Neural cell (in vitro differentiated cells): ENCODE measurements around the gene TCEAL8. TPM values are rescaled to one million over a fixed set of nuclear protein-coding genes. Genes with fewer than 3 reads are reported as not detected.

Experiments
- H2AFZ ChIP-seq: fragments of 200-600, 300-800 bp; sonication (generic), shearing (Covaris generic); 2 replicates; pipeline ENCODE4 v1.6.0; 2014; ENCODE audit warnings: low read depth, mild to moderate bottlenecking, antibody characterized with exemption, low read length, moderate library complexity
- H3F3A ChIP-seq: fragments of 200-600 bp; shearing (Covaris generic); 2 replicates; pipeline ENCODE4 v1.6.1; 2016; ENCODE audit warnings: mild to moderate bottlenecking, moderate library complexity, mixed read lengths, antibody characterized with exemption, low read length; ENCODE audit not compliant: insufficient read depth, poor library complexity, severe bottlenecking
- H3K27ac ChIP-seq: fragments of 200-600, 300-800 bp; sonication (generic), shearing (Covaris generic); 2 replicates; pipeline ENCODE4 v1.5.1; 2014; ENCODE audit warnings: mild to moderate bottlenecking, low read length, moderate library complexity
- H3K27me3 ChIP-seq: fragments of 300-800, 200-600 bp; sonication (generic), shearing (Covaris generic); 2 replicates; pipeline ENCODE4 v1.6.0; 2014; ENCODE audit warnings: mild to moderate bottlenecking, low read depth, low read length, moderate library complexity; ENCODE audit not compliant: insufficient read depth
- H3K36me3 ChIP-seq: fragments of 300-800, 200-600 bp; sonication (generic), shearing (Covaris generic); 2 replicates; pipeline ENCODE4 v1.5.1; 2014; ENCODE audit warnings: mild to moderate bottlenecking, antibody characterized with exemption, low read length, moderate library complexity; ENCODE audit not compliant: insufficient read depth
- H3K4me2 ChIP-seq: fragments of 300-800, 200-600 bp; sonication (generic), shearing (Covaris generic); 2 replicates; pipeline ENCODE4 v1.6.0; 2014; ENCODE audit warnings: mild to moderate bottlenecking, low read length
- H3K4me3 ChIP-seq: fragments of 300-800, 200-600 bp; sonication (generic), shearing (Covaris generic); 2 replicates; pipeline ENCODE4 v1.5.1; 2014; ENCODE audit warnings: mild to moderate bottlenecking, low read length, moderate library complexity
- H3K79me2 ChIP-seq: fragments of 200-600 bp; shearing (Covaris generic); replicated peaks from 2 replicates; pipeline ENCODE4 v1.6.0; 2014; ENCODE audit warnings: mild to moderate bottlenecking, low read length, moderate library complexity; ENCODE audit not compliant: insufficient read depth
- H3K9ac ChIP-seq: fragments of 300-800, 200-600 bp; sonication (generic), shearing (Covaris generic); 2 replicates; pipeline ENCODE4 v1.6.1; 2016; ENCODE audit warnings: mild to moderate bottlenecking, low read length, mixed read lengths
- H3K9me2 ChIP-seq: fragments of 200-600 bp; shearing (Covaris generic); 2 replicates; pipeline ENCODE4 v1.6.1; 2016; ENCODE audit warnings: mild to moderate bottlenecking, low read length, mixed read lengths; ENCODE audit not compliant: insufficient read depth
- H3K9me3 ChIP-seq: fragments of 200-600, 300-800 bp; sonication (generic), shearing (Covaris generic); 2 replicates; pipeline ENCODE4 v1.6.1; 2016; ENCODE audit warnings: mild to moderate bottlenecking, mixed run types, low read length, moderate library complexity, mixed read lengths
- H4K20me1 ChIP-seq: fragments of 200-600 bp; shearing (Covaris generic); 2 replicates; pipeline ENCODE4 v1.6.1; 2016; ENCODE audit warnings: mild to moderate bottlenecking, mixed run types; ENCODE audit not compliant: insufficient read depth
- CTCF ChIP-seq: fragments of 450-650 bp; IDR thresholded peaks from 2 replicates; pipeline ENCODE4 v1.5.1; 2014; ENCODE audit warnings: antibody characterized with exemption, mild to moderate bottlenecking, moderate library complexity; ENCODE audit not compliant: poor library complexity, severe bottlenecking
- EP300 ChIP-seq: fragments of 450-650 bp; conservative IDR thresholded peaks from 2 replicates; pipeline ENCODE4 v1.6.1; 2014; ENCODE audit warnings: antibody characterized with exemption, mild to moderate bottlenecking, moderate library complexity; ENCODE audit not compliant: poor library complexity, severe bottlenecking
- EZH2 ChIP-seq: fragments of 200-600, 300-800 bp; shearing (Covaris generic), sonication (generic); IDR thresholded peaks from 2 replicates; pipeline ENCODE4 v1.6.1; 2014; ENCODE audit warnings: antibody characterized with exemption, low read length, borderline replicate concordance, mild to moderate bottlenecking; ENCODE audit not compliant: insufficient read depth, poor library complexity, severe bottlenecking
- MXI1 ChIP-seq: fragments of 450-650 bp; conservative IDR thresholded peaks from 2 replicates; pipeline ENCODE4 v1.6.1; 2014; ENCODE audit warnings: antibody characterized with exemption, mild to moderate bottlenecking; ENCODE audit not compliant: poor library complexity, severe bottlenecking
- POLR2AphosphoS5 ChIP-seq: IDR thresholded peaks from 2 replicates; pipeline ENCODE4 v1.6.1; 2012
- RAD21 ChIP-seq: fragments of 450-650 bp; conservative IDR thresholded peaks from 2 replicates; pipeline ENCODE4 v1.6.1; 2014; ENCODE audit warnings: antibody characterized with exemption, mild to moderate bottlenecking, moderate library complexity
- REST ChIP-seq: IDR thresholded peaks from 2 replicates; pipeline ENCODE4 v1.6.1; 2012; ENCODE audit warnings: borderline replicate concordance
- SMC3 ChIP-seq: fragments of 450-650 bp; conservative IDR thresholded peaks from 2 replicates; pipeline ENCODE4 v1.6.1; 2014; ENCODE audit warnings: antibody characterized with exemption, mild to moderate bottlenecking, moderate library complexity; ENCODE audit not compliant: poor library complexity
- TAF1 ChIP-seq: IDR thresholded peaks from 2 replicates; pipeline ENCODE4 v1.6.1; 2012; ENCODE audit warnings: low read depth
- polyA plus RNA-seq: library from polyadenylated mRNA; depleted of rRNA; stranded (reverse); fragments of >200 nt; gene quantifications from 2 replicates; pipeline ENCODE4 v1.2.3, GENCODE V29; 2014

Gene TCEAL8
- polyA plus RNA-seq, 1 donor from 2014 or later, result 167 TPM

GRCh38 chrX:103256651-103257050 is 1.7 kb upstream of the TCEAL8 start:
- Histone ChIP-seq H4K20me1 (no peaks in the 10 kb centered on the region), H3K36me3 (no peaks in the 10 kb centered on the region), H3K27ac (no peak overlapping the region), H3K9me3 (no peaks in the 10 kb centered on the region), H3K9me2 (no peaks in the 10 kb centered on the region), H3K79me2 (no peaks in the 10 kb centered on the region), H3K4me2 (no peak overlapping the region), H3K4me3 (no peak overlapping the region), H3F3A (no peaks in the 10 kb centered on the region), H2AFZ (no peak overlapping the region), H3K9ac (no peak overlapping the region), H3K27me3 (no peaks in the 10 kb centered on the region)
- TF ChIP-seq EZH2, result no peak
- TF ChIP-seq CTCF, result no peak
- no peak for TF ChIP-seq TAF1
- no peak for TF ChIP-seq REST
- TF ChIP-seq MXI1, result no peak
- no peak for TF ChIP-seq EP300

- H3K27ac ChIP-seq, result peak overlapping the region; percentile 97
- peak overlapping the region; percentile 93 for H3K9ac ChIP-seq
- H3K9me3 ChIP-seq, result no peaks in the 10 kb centered on the region
- H4K20me1 ChIP-seq, result no peaks in the 10 kb centered on the region
- peak overlapping the region; percentile 40 for H2AFZ ChIP-seq
- H3K9me2 ChIP-seq, result no peaks in the 10 kb centered on the region
- H3K4me3 ChIP-seq, result peak overlapping the region; percentile 75
- peak overlapping the region; percentile 82 for H3K4me2 ChIP-seq
- no peaks in the 10 kb centered on the region for H3K36me3 ChIP-seq
- no peaks in the 10 kb centered on the region for H3K79me2 ChIP-seq
- no peak for TF ChIP-seq CTCF
- peak; percentile 38 for TF ChIP-seq POLR2AphosphoS5
- no peak for TF ChIP-seq REST
- TF ChIP-seq SMC3, result peak; percentile 12
- TF ChIP-seq TAF1, result no peak
- TF ChIP-seq EP300, result no peak
- TF ChIP-seq MXI1, result peak; percentile 6
- no peak for TF ChIP-seq EZH2
- peak; percentile 12 for TF ChIP-seq RAD21
- no peaks in the 10 kb centered on the region for H3K27me3 ChIP-seq
- H3F3A ChIP-seq, result no peaks in the 10 kb centered on the region
Observed at GRCh38 chrX:103254171-103254824, 657 bp downstream of the TCEAL8 start.
